Measurements from ENCODE around the gene FADS1. TPM values are rescaled to one million over a fixed set of nuclear protein-coding genes. Genes with fewer than 3 reads are reported as not detected.

Gene FADS1
- total and polyA plus RNA-seq, 3 donors from 2014 or later, result 21.1 to 39.8 (median 24.5) TPM

DNA sequence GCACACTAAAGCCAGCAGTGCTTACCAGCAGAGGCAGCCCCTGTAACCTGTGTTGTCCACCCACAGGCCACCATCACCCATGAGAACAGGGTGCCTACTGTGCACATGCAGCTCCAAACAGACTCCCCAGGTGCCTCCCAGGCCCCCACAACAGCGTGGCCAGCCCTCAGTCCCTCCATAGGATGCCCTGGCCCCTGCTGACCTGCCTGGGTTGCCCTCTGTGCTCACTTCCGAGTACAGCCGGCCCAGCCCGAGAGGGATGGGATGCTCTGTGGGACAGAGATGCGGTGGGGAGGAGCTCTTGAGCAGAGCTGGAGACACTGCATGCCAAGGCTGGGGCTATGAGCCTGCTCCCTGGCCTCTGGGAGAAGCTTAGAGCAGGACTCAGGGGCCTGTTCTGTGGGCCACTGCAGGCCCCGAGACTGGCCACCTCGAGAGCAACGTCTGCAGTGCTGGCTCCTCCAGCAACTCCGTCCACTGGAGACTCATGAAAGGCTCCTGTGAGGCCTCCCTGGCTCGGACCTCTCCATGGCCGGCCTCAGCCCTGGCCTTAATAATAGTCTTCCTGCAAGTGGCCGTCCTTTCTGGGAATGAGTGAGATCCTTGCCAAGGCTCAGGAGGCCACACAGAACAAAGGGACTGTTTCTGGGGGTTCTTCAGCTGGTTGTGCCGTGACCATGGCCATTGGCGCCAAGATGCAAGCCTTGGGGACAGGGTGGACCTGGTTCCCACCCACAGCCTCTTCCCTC is 38.3 kb upstream of the FADS1 start:
- Histone ChIP-seq H3K9me3 (no peaks in the 10 kb centered on the region), H3K4me3 (no peak overlapping the region), H3K36me3 (ENCODE audit: low read depth, missing control alignments) (no peaks in the 10 kb centered on the region), H3K4me1 (peaks cover 57% of the 10 kb centered on the region), H3K27ac (peak overlapping the region in 1 of 2 donors; percentile 69), H3K27me3 (no peaks in the 10 kb centered on the region)
- TF ChIP-seq POLR2A (IDR thresholded peaks at IDR 0.05), result no peak
- DNase-seq, result peak; percentile 47
- intact Hi-C loops (cut with DNase I; ENCODE audit: low total_unique reads), result no loop called here
- 70 to 90% methylated on average over 2 to 14 of the region's 14 CpGs for WGBS, 2 donors

DNA sequence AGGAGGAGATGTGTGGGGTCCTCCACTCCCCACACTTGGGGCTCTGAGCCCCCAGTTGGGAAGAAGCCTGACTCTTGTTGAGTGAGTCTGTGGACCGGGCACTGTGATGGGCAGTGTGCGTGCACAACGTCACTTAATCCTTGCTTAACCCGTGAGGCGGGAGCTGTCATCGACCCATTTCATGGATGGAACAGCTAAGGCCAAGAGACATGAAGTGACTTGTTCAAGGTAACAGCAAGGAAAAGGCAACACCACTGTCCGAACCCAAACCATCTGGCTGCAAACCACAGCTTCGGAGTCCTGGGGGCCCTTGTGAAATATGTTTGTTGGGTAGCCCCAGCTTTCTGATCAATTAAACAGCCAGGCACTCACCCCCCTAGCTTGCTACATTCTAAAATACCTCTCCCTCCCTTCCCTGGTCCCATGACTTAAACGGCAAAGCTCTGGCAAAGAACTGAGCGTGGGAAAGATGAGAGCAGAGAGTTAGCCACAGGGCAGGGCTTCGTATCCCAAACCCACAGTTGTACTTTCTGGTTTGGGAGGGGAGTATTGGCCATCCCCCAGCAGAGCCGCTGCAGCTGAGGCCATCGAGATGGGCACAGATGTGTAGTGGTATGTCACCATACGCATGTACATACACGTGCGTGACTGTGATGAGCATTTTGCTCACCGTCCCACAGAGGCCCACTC is 37.5 kb upstream of the FADS1 start:
- no peak overlapping the region for H3K4me3 ChIP-seq
- no peaks in the 10 kb centered on the region for H3K36me3 ChIP-seq (ENCODE audit: low read depth, missing control alignments)
- no peak for DNase-seq
- H3K27me3 ChIP-seq, result no peaks in the 10 kb centered on the region
- peak overlapping the region; percentile 59 to 69 for H3K27ac ChIP-seq
- H3K9me3 ChIP-seq, result no peaks in the 10 kb centered on the region
- peaks cover 52% of the 10 kb centered on the region for H3K4me1 ChIP-seq
- WGBS, 2 donors, result 79 to 96% methylated on average over 9 to 17 of the region's 17 CpGs
- intact Hi-C loops (cut with DNase I; ENCODE audit: low total_unique reads), result no loop called here
- TF ChIP-seq CTCF (IDR thresholded peaks at IDR 0.05) (no peak), POLR2A (IDR thresholded peaks at IDR 0.05) (no peak)

- Histone ChIP-seq H3K36me3 (ENCODE audit: low read depth, missing control alignments) (no peaks in the 10 kb centered on the region), H3K4me1 (peaks cover 52% of the 10 kb centered on the region), H3K9me3 (no peaks in the 10 kb centered on the region), H3K27me3 (no peaks in the 10 kb centered on the region), H3K4me3 (no peak overlapping the region), H3K27ac (peak overlapping the region; percentile 59 to 69)
- TF ChIP-seq POLR2A (IDR thresholded peaks at IDR 0.05) (no peak), CTCF (IDR thresholded peaks at IDR 0.05) (no peak)
- peak; percentile 79 for DNase-seq
- intact Hi-C loops (cut with DNase I; ENCODE audit: low total_unique reads), result no loop called here
- WGBS, 2 donors, result 41 to 76% methylated on average over 9 to 10 of the region's 13 CpGs
Observed at GRCh38 chr11:61853698-61854169, 36.9 kb upstream of the FADS1 start.

GRCh38 chr11:61851900-61852295 is 35.1 kb upstream of the FADS1 start:
- intact Hi-C loops (cut with DNase I; ENCODE audit: low total_unique reads), result no loop called here
- Histone ChIP-seq H3K4me1 (peaks cover 52% of the 10 kb centered on the region), H3K9me3 (no peaks in the 10 kb centered on the region), H3K36me3 (ENCODE audit: low read depth, missing control alignments) (no peaks in the 10 kb centered on the region), H3K4me3 (no peak overlapping the region), H3K27me3 (no peaks in the 10 kb centered on the region), H3K27ac (peak overlapping the region; percentile 59 to 77)
- no peak for DNase-seq
- WGBS, 2 donors, result 56% methylated on average over 6 of the region's 6 CpGs
- TF ChIP-seq CTCF (IDR thresholded peaks at IDR 0.05), result no peak
- TF ChIP-seq POLR2A (IDR thresholded peaks at IDR 0.05), result no peak

GRCh38 chr11:61851113-61851899 is 34.5 kb upstream of the FADS1 start:
- H3K4me3 ChIP-seq, result no peak overlapping the region
- peak; percentile 87 for DNase-seq
- peaks cover 55% of the 10 kb centered on the region for H3K4me1 ChIP-seq
- WGBS, 2 donors, result 40 to 56% methylated on average over 24 of the region's 24 CpGs
- no peaks in the 10 kb centered on the region for H3K36me3 ChIP-seq (ENCODE audit: low read depth, missing control alignments)
- H3K27me3 ChIP-seq, result no peaks in the 10 kb centered on the region
- no peak for TF ChIP-seq CTCF (IDR thresholded peaks at IDR 0.05)
- no peak for TF ChIP-seq POLR2A (IDR thresholded peaks at IDR 0.05)
- no peaks in the 10 kb centered on the region for H3K9me3 ChIP-seq
- intact Hi-C loops (cut with DNase I; ENCODE audit: low total_unique reads), result no loop called here
- H3K27ac ChIP-seq, result peak overlapping the region; percentile 59 to 77

Data from testis (tissue), 3 donors.